H9 (cell line): ENCODE data around the gene LRP10. TPM values are rescaled to one million over a fixed set of nuclear protein-coding genes. Genes with fewer than 3 reads are reported as not detected.

Experiments
- DNase-seq: peaks from one replicate; pipeline ENCODE4 v3.0.0-alpha.2; 2017
- H2AFZ ChIP-seq: one replicate; pipeline ENCODE4 v1.6.1; 2013; ENCODE audit warnings: mild to moderate bottlenecking, low read length, control low read depth, moderate library complexity
- H2AK5ac ChIP-seq: 2 replicates; pipeline ENCODE4 v1.6.1; 2013; ENCODE audit warnings: low read length, control low read depth, mixed read lengths; ENCODE audit not compliant: insufficient read length
- H2BK120ac ChIP-seq: one replicate; pipeline ENCODE4 v1.6.1; 2013; ENCODE audit warnings: low read depth, mild to moderate bottlenecking, low read length, control low read depth, inconsistent platforms; ENCODE audit not compliant: poor library complexity, severe bottlenecking
- H2BK12ac ChIP-seq: 2 replicates; pipeline ENCODE4 v1.6.1; 2013; ENCODE audit warnings: low read length, control low read depth, mixed read lengths, low read depth; ENCODE audit not compliant: insufficient read length
- H2BK15ac ChIP-seq: 2 replicates; pipeline ENCODE4 v1.6.1; 2013; ENCODE audit warnings: low read depth, low read length, control low read depth
- H2BK20ac ChIP-seq: one replicate; pipeline ENCODE4 v1.6.1; 2013; ENCODE audit warnings: low read depth, mild to moderate bottlenecking, low read length, control low read depth, inconsistent platforms; ENCODE audit not compliant: poor library complexity, severe bottlenecking
- H2BK5ac ChIP-seq: 2 replicates; pipeline ENCODE4 v1.6.1; 2013; ENCODE audit warnings: low read length, control low read depth, mixed read lengths; ENCODE audit not compliant: insufficient read length
- H3K14ac ChIP-seq: 2 replicates; pipeline ENCODE4 v1.6.1; 2013; ENCODE audit warnings: low read length, control low read depth; ENCODE audit not compliant: insufficient read depth
- H3K18ac ChIP-seq: 2 replicates; pipeline ENCODE4 v1.6.1; 2013; ENCODE audit warnings: low read depth, mild to moderate bottlenecking, mixed read lengths, low read length, control low read depth; ENCODE audit not compliant: insufficient read length
- H3K23ac ChIP-seq: 2 replicates; pipeline ENCODE4 v1.6.1; 2013; ENCODE audit warnings: low read length, control low read depth, mixed read lengths, low read depth; ENCODE audit not compliant: insufficient read length
- H3K23me2 ChIP-seq: 2 replicates; pipeline ENCODE4 v1.6.1; 2013; ENCODE audit warnings: low read depth, mild to moderate bottlenecking, mixed read lengths, low read length, control low read depth; ENCODE audit not compliant: insufficient read length, poor library complexity, severe bottlenecking
- H3K27ac ChIP-seq: 2 replicates; pipeline ENCODE4 v1.5.1; 2013; ENCODE audit warnings: low read length, control low read depth, mixed read lengths, low read depth; ENCODE audit not compliant: insufficient read length
- H3K27me3 ChIP-seq: 2 replicates; pipeline ENCODE4 v1.6.1; 2013; ENCODE audit warnings: low read length, control low read depth, inconsistent platforms; ENCODE audit not compliant: insufficient read depth
- H3K4ac ChIP-seq: 2 replicates; pipeline ENCODE4 v1.6.1; 2013; ENCODE audit warnings: low read depth, mild to moderate bottlenecking, control low read depth, inconsistent platforms, low read length, moderate library complexity
- H3K4me1 ChIP-seq: 2 replicates; pipeline ENCODE4 v1.6.1; 2013; ENCODE audit warnings: low read length, control low read depth, inconsistent platforms; ENCODE audit not compliant: insufficient read depth
- H3K4me2 ChIP-seq: 2 replicates; pipeline ENCODE4 v1.6.1; 2013; ENCODE audit warnings: low read length, control low read depth, mixed read lengths; ENCODE audit not compliant: insufficient read length, insufficient read depth
- H3K56ac ChIP-seq: 2 replicates; pipeline ENCODE4 v1.6.1; 2013; ENCODE audit warnings: low read depth, mild to moderate bottlenecking, mixed read lengths, low read length, control low read depth; ENCODE audit not compliant: insufficient read length
- H3K79me1 ChIP-seq: 2 replicates; pipeline ENCODE4 v1.6.1; 2013; ENCODE audit warnings: low read depth, mild to moderate bottlenecking, moderate library complexity, low read length, control low read depth, inconsistent platforms; ENCODE audit not compliant: insufficient read depth, poor library complexity, severe bottlenecking
- H3K79me2 ChIP-seq: 2 replicates; pipeline ENCODE4 v1.6.1; 2013; ENCODE audit warnings: low read length, control low read depth, inconsistent platforms; ENCODE audit not compliant: insufficient read depth
- H3K9ac ChIP-seq: 2 replicates; pipeline ENCODE4 v1.6.1; 2013; ENCODE audit warnings: low read length, control low read depth, mixed read lengths; ENCODE audit not compliant: insufficient read length; ENCODE audit errors: extremely low read depth
- H3K9me3 ChIP-seq: one replicate; pipeline ENCODE4 v1.6.1; 2013; ENCODE audit warnings: low read depth, low read length, inconsistent platforms; ENCODE audit not compliant: control insufficient read depth
- H3T11ph ChIP-seq: one replicate; pipeline ENCODE4 v1.6.1; 2013; ENCODE audit warnings: mild to moderate bottlenecking, low read length, control low read depth, inconsistent platforms
- H4K20me1 ChIP-seq: one replicate; pipeline ENCODE4 v1.6.1; 2013; ENCODE audit not compliant: control insufficient read depth, insufficient read length, insufficient read depth
- H4K5ac ChIP-seq: 2 replicates; pipeline ENCODE4 v1.6.1; 2013; ENCODE audit warnings: low read depth, mild to moderate bottlenecking, mixed read lengths, low read length, control low read depth; ENCODE audit not compliant: insufficient read length
- H4K8ac ChIP-seq: replicated peaks from 2 replicates; pipeline ENCODE4 v1.6.1; 2013; ENCODE audit warnings: low read length, control low read depth, mixed read lengths, low read depth; ENCODE audit not compliant: insufficient read length
- H4K91ac ChIP-seq: 2 replicates; pipeline ENCODE4 v1.6.1; 2013; ENCODE audit warnings: low read depth, mild to moderate bottlenecking, moderate library complexity, mixed read lengths, low read length, control low read depth; ENCODE audit not compliant: insufficient read length
- H3K27ac Mint-ChIP-seq, 3 experiments: 2 replicates in 2 of 3; 3 replicates in 1 of 3; pipeline ENCODE4 v1.8.0; 2020 to 2021; ENCODE audit warnings: mixed read lengths in 3 of 3, mild to moderate bottlenecking in 1 of 3, moderate library complexity in 1 of 3
- H3K27me3 Mint-ChIP-seq: 2 replicates; pipeline ENCODE4 v1.8.0; 2021; ENCODE audit warnings: low read depth, mild to moderate bottlenecking, moderate library complexity, mixed read lengths
- H3K36me3 Mint-ChIP-seq, 3 experiments: 2 replicates in 2 of 3; 3 replicates in 1 of 3; pipeline ENCODE4 v1.8.0; 2020 to 2021; ENCODE audit warnings: low read depth in 3 of 3, mixed read lengths in 3 of 3; ENCODE audit not compliant: insufficient read depth in 1 of 3
- H3K4me1 Mint-ChIP-seq, 2 experiments: 2 replicates each; pipeline ENCODE4 v1.8.0; 2020; ENCODE audit warnings: mixed read lengths in 2 of 2
- H3K4me3 Mint-ChIP-seq, 2 experiments: 2 replicates in 1 of 2; 3 replicates in 1 of 2; pipeline ENCODE4 v1.8.0; 2020 to 2021; ENCODE audit warnings: mild to moderate bottlenecking in 2 of 2, mixed read lengths in 2 of 2, moderate library complexity in 1 of 2
- H3K9me3 Mint-ChIP-seq, 2 experiments: 2 replicates in 1 of 2; 3 replicates in 1 of 2; pipeline ENCODE4 v1.8.0; 2020; ENCODE audit warnings: mild to moderate bottlenecking in 2 of 2, mixed read lengths in 2 of 2, moderate library complexity in 1 of 2
- CTCF ChIP-seq: fragments of 200-600 bp; sonication (generic); conservative IDR thresholded peaks from 3 replicates; pipeline ENCODE4 v1.8.0; 2021; ENCODE audit warnings: antibody characterized with exemption, mild to moderate bottlenecking
- WGBS: extraction: QIAGEN DNeasy Blood & Tissue Kit; methylation state at CpG from one replicate; pipeline ENCODE4 v1.1.7; 2013; ENCODE audit warnings: missing lambda C conversion rate, low lambda C conversion rate, mixed read lengths; ENCODE audit not compliant: insufficient read length; ENCODE audit errors: extremely low coverage; 5-methylcytosine and 5-hydroxymethylcytosine counted together
- total RNA-seq: library from RNA; stranded (reverse); gene quantifications from 2 replicates; pipeline ENCODE4 v1.2.1, GENCODE V29; 2021

The LRP10 gene
- total RNA-seq, 1 experiment from 2014 or later, result 13.3 TPM

DNA sequence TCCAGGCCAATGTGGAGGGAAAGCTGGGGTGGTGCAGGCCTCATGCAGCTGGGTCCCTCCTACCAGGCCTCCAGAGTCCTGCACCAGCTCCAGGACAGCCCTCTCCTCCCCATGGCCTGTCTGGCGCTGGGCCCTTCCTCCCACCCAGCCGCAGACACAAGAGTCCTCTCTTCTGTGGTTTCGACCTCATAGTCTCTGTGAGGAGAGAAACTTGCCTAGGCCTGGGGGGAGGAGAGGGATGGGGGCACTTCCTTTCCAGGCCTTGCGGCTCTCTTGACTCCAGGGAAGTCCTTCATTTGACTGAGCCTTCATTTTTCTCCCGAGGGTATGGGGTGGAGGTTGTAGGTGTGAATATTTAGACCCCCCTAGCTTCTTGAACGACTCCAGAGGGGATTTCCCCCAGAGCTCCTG is 32.9 kb upstream of the LRP10 start:
- no peaks in the 10 kb centered on the region for H4K20me1 ChIP-seq

More for the DNA sequence above, 32.9 kb upstream of the LRP10 start:
- WGBS, result no CpG with 5 or more reads among the region's 6 CpGs
- no peak overlapping the region for H2BK20ac ChIP-seq
- no peak overlapping the region for H3K27ac ChIP-seq
- H2BK120ac ChIP-seq, result no peak overlapping the region
- no peaks in the 10 kb centered on the region for H3K27me3 Mint-ChIP-seq
- H3T11ph ChIP-seq, result no peak overlapping the region
- H3K27ac Mint-ChIP-seq, result peak overlapping the region in 1 of 3 experiments; percentile 26; a peak in 1 of 7 replicates
- H3K9me3 Mint-ChIP-seq, result no peaks in the 10 kb centered on the region
- no peak overlapping the region for H2BK5ac ChIP-seq
- no peak overlapping the region for H3K4ac ChIP-seq
- H3K14ac ChIP-seq, result no peak overlapping the region
- no peak for DNase-seq
- no peak overlapping the region for H3K9ac ChIP-seq
- no peak overlapping the region for H4K5ac ChIP-seq
- H2BK15ac ChIP-seq, result no peak overlapping the region
- H4K8ac ChIP-seq, result no peak overlapping the region
- no peaks in the 10 kb centered on the region for H3K9me3 ChIP-seq
- TF ChIP-seq CTCF, result no peak
- peaks cover 14% of the 10 kb centered on the region for H3K23me2 ChIP-seq
- no peak overlapping the region for H3K18ac ChIP-seq
- H2AK5ac ChIP-seq, result no peak overlapping the region
- H4K91ac ChIP-seq, result no peak overlapping the region
- peaks cover 17 to 46% (median 33%) of the 10 kb centered on the region in 3 experiments; a peak in 6 of 7 replicates for H3K36me3 Mint-ChIP-seq
- H3K27me3 ChIP-seq, result no peaks in the 10 kb centered on the region
- H3K4me1 ChIP-seq, result peaks cover 9% of the 10 kb centered on the region; the same call in 1 of the 2 replicates
- H3K4me2 ChIP-seq, result peak overlapping the region; percentile 81
- H3K56ac ChIP-seq, result no peak overlapping the region
- no peak overlapping the region for H3K23ac ChIP-seq
- H2BK12ac ChIP-seq, result no peak overlapping the region
- H2AFZ ChIP-seq, result no peak overlapping the region
- H3K79me2 ChIP-seq, result no peaks in the 10 kb centered on the region; the same call in 1 of the 2 replicates
- peak overlapping the region; percentile 95 to 99; a peak in 3 of 5 replicates for H3K4me3 Mint-ChIP-seq
- H3K4me1 Mint-ChIP-seq, result peaks cover 34 to 37% of the 10 kb centered on the region in 2 experiments
- no peaks in the 10 kb centered on the region for H3K79me1 ChIP-seq
